ENCODE data around the gene FAM3D. TPM values are rescaled to one million over a fixed set of nuclear protein-coding genes. Genes with fewer than 3 reads are reported as not detected.

The FAM3D gene
- total RNA-seq, 4 donors from 2014 or later, result 1.2 to 4.0 (median 1.4) TPM; not detected in 1

GRCh38 chr3:58668247-58668646 lies 1.7 kb upstream of the FAM3D start:
- Histone ChIP-seq H3K9me3 (no peaks in the 10 kb centered on the region), H3K4me1 (no peaks in the 10 kb centered on the region), H3K36me3 (no peaks in the 10 kb centered on the region), H3K27me3 (no peaks in the 10 kb centered on the region), H3K4me3 (no peak overlapping the region), H3K27ac (no peak overlapping the region)
- no peak for TF ChIP-seq POLR2A (IDR thresholded peaks at IDR 0.05)
- TF ChIP-seq POLR2AphosphoS5 (IDR thresholded peaks at IDR 0.05), result no peak
- TF ChIP-seq, protein P1, sequence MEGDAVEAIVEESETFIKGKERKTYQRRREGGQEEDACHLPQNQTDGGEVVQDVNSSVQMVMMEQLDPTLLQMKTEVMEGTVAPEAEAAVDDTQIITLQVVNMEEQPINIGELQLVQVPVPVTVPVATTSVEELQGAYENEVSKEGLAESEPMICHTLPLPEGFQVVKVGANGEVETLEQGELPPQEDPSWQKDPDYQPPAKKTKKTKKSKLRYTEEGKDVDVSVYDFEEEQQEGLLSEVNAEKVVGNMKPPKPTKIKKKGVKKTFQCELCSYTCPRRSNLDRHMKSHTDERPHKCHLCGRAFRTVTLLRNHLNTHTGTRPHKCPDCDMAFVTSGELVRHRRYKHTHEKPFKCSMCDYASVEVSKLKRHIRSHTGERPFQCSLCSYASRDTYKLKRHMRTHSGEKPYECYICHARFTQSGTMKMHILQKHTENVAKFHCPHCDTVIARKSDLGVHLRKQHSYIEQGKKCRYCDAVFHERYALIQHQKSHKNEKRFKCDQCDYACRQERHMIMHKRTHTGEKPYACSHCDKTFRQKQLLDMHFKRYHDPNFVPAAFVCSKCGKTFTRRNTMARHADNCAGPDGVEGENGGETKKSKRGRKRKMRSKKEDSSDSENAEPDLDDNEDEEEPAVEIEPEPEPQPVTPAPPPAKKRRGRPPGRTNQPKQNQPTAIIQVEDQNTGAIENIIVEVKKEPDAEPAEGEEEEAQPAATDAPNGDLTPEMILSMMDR (IDR thresholded peaks at IDR 0.05), result no peak
- TF ChIP-seq EP300 (IDR thresholded peaks at IDR 0.05), result no peak
- 83% methylated on average over 8 of the region's 8 CpGs for WGBS
- no peak for DNase-seq (ENCODE audit: low spot score in 2 of 2)

DNA sequence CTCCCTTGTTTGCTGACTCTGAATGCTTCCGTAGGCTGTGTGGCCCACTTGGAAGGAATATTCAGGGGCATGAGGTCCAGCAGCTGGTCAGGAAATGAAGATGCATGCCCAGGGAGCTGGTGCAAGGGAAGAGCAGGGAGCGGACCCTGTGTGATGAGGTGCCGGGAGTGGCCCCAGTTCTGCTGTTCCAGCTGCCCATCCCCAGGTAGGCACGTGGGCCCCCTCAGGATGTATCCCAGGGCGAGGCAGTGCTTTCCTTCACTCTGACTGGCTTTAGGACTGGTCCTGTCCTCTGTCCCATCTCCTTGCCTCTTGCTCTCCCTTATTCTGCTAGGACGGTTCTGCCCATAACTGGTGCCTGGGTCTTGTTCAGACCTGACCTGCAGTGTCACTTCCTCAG lies 1.1 kb upstream of the FAM3D start:
- DNase-seq (ENCODE audit: low spot score in 2 of 2), result peak in 1 of 2 donors; percentile 6
- Histone ChIP-seq H3K9me3 (no peaks in the 10 kb centered on the region), H3K4me1 (no peaks in the 10 kb centered on the region), H3K4me3 (no peak overlapping the region), H3K36me3 (no peaks in the 10 kb centered on the region), H3K27me3 (no peaks in the 10 kb centered on the region), H3K27ac (no peak overlapping the region)
- 60% methylated on average over 6 of the region's 6 CpGs for WGBS
- no peak for TF ChIP-seq POLR2AphosphoS5 (IDR thresholded peaks at IDR 0.05)
- TF ChIP-seq, protein P1 (IDR thresholded peaks at IDR 0.05), result no peak
- TF ChIP-seq EP300 (IDR thresholded peaks at IDR 0.05), result no peak
- TF ChIP-seq POLR2A (IDR thresholded peaks at IDR 0.05), result no peak

DNA sequence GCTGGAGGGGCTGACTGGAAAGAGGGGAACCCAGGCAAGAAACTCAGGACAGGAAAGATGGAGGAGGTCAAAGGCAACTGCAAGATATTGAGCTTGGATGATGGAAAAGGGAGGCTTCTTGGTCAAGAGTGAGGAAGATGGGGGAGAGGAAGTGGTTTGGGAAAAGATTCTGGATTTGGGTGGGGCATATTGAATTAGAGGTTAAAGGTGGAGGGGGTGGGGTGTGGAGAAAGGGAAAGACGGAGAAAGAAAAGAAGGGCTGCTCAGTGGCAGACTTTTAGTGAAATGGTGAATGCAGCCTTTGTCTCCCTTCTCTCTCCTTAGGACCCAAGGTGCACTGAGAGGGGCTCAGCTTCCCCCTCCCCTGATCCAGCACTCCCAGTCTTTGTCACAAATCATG lies 655 bp upstream of the FAM3D start:
- H3K27me3 ChIP-seq, result no peaks in the 10 kb centered on the region
- 83% methylated on average over 1 of the region's 1 CpG for WGBS
- TF ChIP-seq POLR2AphosphoS5 (IDR thresholded peaks at IDR 0.05) (no peak), EP300 (IDR thresholded peaks at IDR 0.05) (no peak), POLR2A (IDR thresholded peaks at IDR 0.05) (no peak)
- TF ChIP-seq, protein P1 (IDR thresholded peaks at IDR 0.05), result no peak
- no peaks in the 10 kb centered on the region for H3K9me3 ChIP-seq
- no peak for DNase-seq (ENCODE audit: low spot score in 2 of 2)
- no peak overlapping the region for H3K27ac ChIP-seq
- H3K4me1 ChIP-seq, result no peaks in the 10 kb centered on the region
- no peaks in the 10 kb centered on the region for H3K36me3 ChIP-seq
- no peak overlapping the region for H3K4me3 ChIP-seq

DNA sequence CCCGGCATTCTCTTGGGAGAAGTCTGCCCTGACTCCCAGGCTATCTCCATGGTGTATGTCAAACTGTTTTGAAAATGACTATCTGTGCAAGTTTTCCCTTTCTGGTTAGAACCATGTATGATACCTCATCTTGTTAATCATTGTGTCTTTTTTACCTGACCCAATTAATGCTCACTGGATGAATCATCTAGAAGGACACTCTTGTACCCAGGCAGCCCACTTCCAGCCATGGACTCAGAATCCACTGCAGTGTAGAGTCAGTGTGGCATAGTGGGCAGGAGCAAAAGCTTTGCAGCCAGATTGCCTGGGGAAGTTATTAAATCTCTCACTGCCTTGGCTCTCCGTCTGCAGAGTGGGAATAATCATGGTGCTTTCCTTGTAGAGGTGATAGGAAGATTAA lies 1.2 kb downstream of the FAM3D start:
- no peak overlapping the region for H3K27ac ChIP-seq
- no peak overlapping the region for H3K4me3 ChIP-seq
- H3K9me3 ChIP-seq, result no peaks in the 10 kb centered on the region

GRCh38 chr3:58664611-58665010 lies 2.0 kb downstream of the FAM3D start:
- Histone ChIP-seq H3K27me3 (no peaks in the 10 kb centered on the region), H3K4me1 (no peaks in the 10 kb centered on the region), H3K27ac (no peak overlapping the region), H3K4me3 (no peak overlapping the region), H3K36me3 (no peaks in the 10 kb centered on the region), H3K9me3 (no peaks in the 10 kb centered on the region)
- 81% methylated on average over 3 of the region's 3 CpGs for WGBS
- DNase-seq (ENCODE audit: low spot score in 2 of 2), result peak; percentile 17 to 48
- TF ChIP-seq, protein P1 (IDR thresholded peaks at IDR 0.05), result no peak
- TF ChIP-seq POLR2AphosphoS5 (IDR thresholded peaks at IDR 0.05), result no peak
- TF ChIP-seq POLR2A (IDR thresholded peaks at IDR 0.05), result no peak
- no peak for TF ChIP-seq EP300 (IDR thresholded peaks at IDR 0.05)

More for the DNA sequence above, 1.2 kb downstream of the FAM3D start:
- TF ChIP-seq POLR2A (IDR thresholded peaks at IDR 0.05), result no peak
- no peak for TF ChIP-seq EP300 (IDR thresholded peaks at IDR 0.05)
- TF ChIP-seq, protein P1 (IDR thresholded peaks at IDR 0.05), result no peak
- TF ChIP-seq POLR2AphosphoS5 (IDR thresholded peaks at IDR 0.05), result no peak
- H3K4me1 ChIP-seq, result no peaks in the 10 kb centered on the region
- DNase-seq (ENCODE audit: low spot score in 2 of 2), result peak in 1 of 2 donors; percentile 3
- H3K36me3 ChIP-seq, result no peaks in the 10 kb centered on the region
- H3K27me3 ChIP-seq, result no peaks in the 10 kb centered on the region
- WGBS, result 81% methylated on average over 2 of the region's 2 CpGs
